ENCODE data around the gene GPR4.

The GPR4 gene

DNA sequence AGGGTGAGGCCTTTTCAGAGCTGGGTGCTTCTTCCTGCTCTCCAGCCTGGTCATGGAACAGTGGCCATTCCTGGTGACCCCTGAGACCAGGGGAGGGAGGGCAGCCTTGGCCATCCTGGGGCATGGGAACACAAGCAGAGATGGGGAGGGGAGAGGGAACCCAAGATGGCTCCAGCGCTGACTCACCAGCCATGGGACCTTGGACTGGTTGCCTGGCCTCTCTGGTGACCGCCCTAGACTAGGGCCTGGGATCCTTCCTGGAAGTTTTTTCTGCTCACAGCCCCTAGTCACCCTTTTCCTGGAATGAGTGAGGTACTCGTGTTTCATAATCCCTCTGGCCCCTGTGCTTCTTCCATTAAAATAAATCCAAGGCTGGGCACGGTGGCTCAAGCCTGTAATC, 14.1 kb downstream of the GPR4 start:
- DNase-seq = no peak

DNA sequence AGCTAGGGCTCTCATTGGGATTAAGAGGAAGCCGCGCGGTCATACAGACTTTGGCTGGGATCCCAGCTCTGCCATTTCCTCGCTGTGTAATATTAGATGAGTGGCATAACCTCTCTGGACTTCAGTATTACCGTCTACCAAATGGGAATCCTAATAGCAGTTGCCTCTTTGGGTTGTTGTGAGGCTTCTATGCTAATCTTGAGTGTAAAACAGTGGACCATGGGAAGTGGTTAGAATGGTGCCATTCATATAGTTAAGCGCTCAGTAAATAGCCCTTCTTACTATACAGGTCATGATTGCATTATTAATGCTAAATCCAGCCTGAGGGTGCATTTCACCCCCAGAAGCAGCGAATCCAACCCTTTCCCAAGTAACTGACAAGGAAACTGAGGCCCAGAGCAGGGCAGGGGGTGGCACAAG, 16.8 kb downstream of the GPR4 start:
- no peak for DNase-seq

GRCh38 chr19:45584332-45585157, 17.5 kb downstream of the GPR4 start, which contains the start of gene OPA3:
TSS of gene OPA3 (minus strand) at chr19:45584802. CDS start at chr19:45584764, 38 bp downstream.
- DNase-seq = peak; percentile 100

DNA sequence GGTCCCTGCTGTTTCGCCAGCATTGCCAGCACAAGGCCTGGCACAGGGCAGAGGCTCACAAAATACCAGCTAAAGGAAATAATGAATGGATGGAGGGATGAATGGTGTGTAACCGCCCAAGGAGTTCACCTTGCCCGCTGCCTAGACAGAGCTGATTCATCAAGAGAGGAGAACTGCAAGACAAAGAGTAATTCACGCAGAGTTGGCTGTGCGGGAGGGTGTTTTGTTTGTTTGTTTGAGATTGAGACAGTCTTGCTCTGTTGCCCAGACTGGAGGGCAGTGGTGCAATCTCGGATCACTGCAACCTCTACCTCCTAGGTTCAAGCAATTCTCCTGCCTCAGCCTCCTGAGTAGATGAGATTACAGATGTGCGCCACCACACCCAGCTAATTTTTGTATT, 20.4 kb downstream of the GPR4 start:
- no peak for DNase-seq

DNA sequence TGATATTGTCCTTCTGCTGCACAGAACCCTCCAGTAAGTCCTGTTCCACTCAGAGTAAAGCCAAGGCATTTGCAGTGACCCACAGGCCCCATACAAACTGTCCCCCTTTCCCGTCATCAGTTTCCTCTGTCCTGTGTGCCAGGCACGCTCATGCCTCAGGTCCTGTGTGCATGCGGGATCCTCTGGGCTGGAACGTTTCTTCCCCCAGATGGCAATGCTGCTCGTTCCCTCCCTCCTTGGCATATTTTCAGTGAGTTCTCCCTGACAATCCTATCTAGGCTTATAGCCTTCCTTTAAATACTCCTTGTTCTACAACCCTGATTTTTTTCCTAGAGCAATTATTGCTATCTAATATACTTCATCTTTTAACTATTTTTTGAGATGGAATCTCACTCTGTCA, 23.2 kb downstream of the GPR4 start:
- no peak for DNase-seq

DNA sequence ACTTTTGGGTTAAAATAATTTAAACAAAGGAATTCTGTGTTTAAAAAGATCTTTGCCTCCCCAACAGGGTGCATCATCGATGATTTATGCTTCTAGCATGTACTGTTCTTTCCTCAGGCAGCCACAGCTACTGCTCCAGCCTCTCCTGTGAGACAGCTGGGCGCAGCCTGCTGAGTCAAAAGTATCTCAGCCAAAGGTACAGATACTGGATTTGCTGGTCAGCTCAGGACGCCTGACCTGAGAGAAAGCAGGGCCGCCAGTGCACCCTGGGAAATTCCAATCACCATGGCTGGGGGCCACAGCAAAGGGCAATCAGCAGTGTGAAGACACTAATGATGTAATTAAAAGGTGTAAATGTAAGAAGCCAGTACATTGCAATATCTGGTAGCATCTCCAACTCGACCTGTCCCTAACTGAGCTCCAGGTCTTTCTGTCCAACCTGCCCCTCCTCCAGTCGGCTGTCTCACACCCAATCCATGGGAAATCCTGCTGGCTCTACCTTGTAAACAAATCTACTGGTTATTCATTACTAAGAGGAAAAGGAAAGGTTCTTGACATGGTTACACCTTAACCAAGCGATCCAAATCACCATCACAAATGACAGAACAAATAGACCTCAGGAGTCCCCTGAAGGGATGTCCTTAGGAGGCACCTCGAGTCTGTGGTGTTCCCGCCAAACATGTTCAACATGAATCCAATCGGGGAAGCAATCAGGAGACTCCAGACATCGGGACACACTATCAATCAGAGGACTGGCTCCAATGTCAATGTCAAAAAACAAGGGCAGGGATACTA, 24.7 kb downstream of the GPR4 start:
- DNase-seq = no peak

GRCh38 chr19:45576682-45577081, 25.3 kb downstream of the GPR4 start:
- DNase-seq = no peak

DNA sequence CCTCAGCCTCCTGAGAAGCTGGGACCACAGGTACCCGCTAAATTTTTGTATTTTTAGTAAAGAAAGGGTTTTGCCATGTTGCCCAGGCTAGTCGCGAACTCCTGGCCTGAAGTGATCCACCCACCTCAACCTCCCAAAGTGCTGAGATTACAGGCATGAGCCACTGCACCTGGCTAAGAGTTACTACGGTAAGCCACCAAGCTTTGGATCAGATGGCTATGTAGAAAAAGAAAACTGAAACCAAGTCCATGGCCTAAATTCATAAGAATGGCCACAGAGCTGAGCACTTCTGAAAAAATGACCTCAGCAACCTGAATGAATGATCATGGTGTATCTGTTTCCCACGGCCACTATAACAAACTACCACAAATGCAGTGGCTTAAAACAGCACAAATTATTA, 26.8 kb downstream of the GPR4 start:
- DNase-seq = no peak

DNA sequence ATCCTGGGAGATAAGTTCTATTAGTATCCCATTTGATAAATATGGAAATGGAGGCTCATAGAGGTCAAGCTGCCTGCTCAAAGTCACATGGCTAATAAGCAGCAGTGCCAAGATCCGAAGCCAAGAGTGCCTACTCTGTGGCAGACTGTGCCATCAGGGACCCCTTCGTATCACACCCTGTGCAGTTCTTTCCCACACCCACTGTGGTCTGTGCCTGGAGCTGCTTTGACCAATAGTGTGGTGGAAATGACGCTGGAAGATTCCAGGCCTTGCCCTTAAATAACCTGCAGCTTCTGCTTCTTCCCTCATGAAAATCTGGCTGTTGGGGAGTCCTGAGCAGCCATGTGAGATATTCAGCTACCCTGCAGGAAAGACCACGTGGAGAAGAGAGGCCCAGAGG, 27.5 kb downstream of the GPR4 start:
- DNase-seq = no peak

- no peak for DNase-seq
Measured at GRCh38 chr19:45571457-45572220, 30.4 kb downstream of the GPR4 start.

GRCh38 chr19:45569619-45570421, 32.2 kb downstream of the GPR4 start:
- DNase-seq = peak; percentile 70

GRCh38 chr19:45568732-45569131, 33.3 kb downstream of the GPR4 start:
- no peak for DNase-seq

- DNase-seq = no peak
Measured at GRCh38 chr19:45567609-45568008, 34.4 kb downstream of the GPR4 start.

- no peak for DNase-seq
Measured at GRCh38 chr19:45564131-45564780, 37.8 kb downstream of the GPR4 start.

GRCh38 chr19:45560686-45561085, 41.3 kb downstream of the GPR4 start:
- DNase-seq = no peak

DNA sequence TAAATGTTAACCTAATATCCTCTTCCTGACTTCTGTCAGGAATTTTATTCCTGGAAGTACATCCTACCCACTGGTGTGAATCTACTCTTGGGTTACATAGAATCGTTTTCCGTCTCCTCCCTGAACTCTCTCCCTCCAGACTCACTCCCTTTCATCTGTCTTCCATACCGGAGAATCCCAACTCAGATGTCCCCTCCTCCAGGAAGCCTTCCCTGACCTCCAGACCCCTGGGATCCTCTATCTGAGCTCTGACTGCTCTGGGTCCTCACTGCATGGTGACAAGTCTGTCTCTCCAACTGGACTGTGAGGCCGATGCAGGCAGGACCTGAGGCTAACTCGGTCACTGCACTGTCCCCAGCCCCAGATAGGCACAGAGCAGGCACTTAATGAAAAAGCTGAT, 42.0 kb downstream of the GPR4 start:
- no peak for DNase-seq

DNA sequence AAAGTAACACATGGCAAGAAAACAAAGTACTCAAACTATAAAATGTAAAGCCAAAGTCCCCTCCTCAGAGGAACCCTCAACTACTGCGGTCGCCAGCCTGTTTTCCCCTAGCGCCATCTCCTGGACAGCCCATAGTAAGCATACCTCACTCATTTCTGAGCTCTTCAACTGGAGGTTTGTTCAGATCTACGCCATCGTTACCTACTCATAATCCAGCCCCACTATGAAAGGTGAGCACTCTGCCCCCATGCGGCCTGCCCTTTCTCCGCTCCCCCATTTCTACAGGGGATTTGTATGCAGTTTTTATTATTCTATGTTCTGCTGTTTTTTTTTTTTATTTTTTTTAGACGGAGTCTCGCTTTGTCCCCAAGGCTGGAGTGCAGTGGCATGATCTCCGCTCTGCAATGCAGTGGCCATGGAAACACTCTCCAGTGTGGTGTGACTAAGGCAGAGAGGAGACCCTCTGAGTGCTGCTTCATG, 43.6 kb downstream of the GPR4 start:
- DNase-seq = peak; percentile 69

GRCh38 chr19:45556835-45557234, 45.2 kb downstream of the GPR4 start:
- no peak for DNase-seq

DNA sequence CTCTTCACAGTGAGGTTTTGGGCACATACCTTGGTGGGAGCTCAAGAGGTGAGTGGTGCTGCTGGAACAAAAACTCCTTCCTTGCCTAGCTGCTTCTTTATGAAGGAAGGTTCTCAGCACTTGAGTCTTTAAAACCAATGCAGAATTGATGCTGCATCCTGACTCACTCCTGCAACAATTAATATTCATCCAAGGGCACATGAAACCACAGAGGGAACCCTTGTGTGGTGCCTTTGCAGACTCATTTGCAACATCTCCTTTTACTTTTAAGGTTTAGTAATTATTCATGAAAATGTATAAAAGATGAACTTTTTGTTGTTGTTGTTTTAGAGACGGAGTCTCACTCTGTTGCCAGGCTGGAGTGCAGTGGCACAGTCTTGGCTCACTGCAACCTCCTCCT, 47.5 kb downstream of the GPR4 start:
- DNase-seq = no peak

DNA sequence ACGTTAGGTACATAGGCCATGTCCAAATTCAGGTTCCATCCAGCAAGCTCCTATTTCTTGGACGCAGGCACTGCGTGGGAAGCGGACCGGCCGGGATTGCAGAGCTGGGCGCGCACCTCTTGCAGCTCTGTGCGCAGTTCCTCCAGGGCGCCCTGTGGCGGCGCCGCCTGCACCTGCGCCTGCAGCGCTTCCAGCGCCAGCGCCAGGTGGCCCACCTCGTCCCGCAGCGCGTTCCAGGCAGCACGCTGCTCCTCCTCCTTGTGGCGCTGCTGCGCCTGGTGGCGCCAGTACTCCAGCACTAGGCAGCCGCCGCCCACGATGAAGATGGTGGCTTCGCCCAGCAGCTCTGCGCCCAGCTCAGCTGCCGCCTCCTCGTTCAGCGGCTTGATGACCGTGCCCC, 48.5 kb downstream of the GPR4 start:
- no peak for DNase-seq

DNA sequence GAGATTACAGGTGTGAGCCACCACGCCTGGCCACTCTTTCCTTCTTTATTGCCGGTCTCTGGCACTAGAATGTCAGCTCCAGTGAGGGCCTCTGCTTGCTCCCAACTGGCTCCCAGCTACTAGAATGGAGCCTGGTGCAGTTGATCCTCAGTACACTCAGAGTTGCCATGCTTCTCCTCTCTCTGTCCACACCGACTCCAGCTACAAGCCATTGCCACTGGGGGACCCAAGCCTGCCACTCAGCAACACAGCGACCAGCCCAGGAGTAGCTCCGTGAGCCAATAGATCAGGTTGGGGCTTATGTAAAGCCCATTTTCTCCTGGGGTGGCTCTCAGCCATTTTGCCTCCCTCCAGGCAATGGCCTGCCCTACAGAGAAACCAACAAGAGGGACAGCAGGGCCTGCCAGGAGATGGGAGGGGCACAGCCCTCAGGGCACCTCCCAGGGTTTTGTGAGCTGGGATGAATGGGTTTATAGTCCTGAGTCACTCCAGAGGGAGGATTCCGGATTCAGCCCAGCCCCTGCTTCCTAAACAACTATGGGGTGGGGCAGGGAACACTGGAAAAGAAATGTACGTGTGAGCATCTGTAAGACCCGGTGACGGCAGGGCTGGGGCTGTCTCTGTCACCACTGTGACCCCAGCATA, 53.9 kb downstream of the GPR4 start:
- DNase-seq = no peak
